GM19240 (cell line): ENCODE results near the gene MSRB1.

Experiments used
- DNase-seq: peaks from one replicate; pipeline ENCODE4 v3.0.0; 2011; ENCODE audit warnings: low spot score; ENCODE audit not compliant: insufficient read length

Gene MSRB1

GRCh38 chr16:1979271-1980029 is 36.5 kb upstream of the MSRB1 start:
- no peak for DNase-seq

- DNase-seq, result no peak
These were observed 35.6 kb upstream of the MSRB1 start for GRCh38 chr16:1978476-1979120.

- DNase-seq, result no peak
These were observed 34.9 kb upstream of the MSRB1 start for GRCh38 chr16:1977875-1978268.

GRCh38 chr16:1976951-1977874 is 34.2 kb upstream of the MSRB1 start:
- no peak for DNase-seq

GRCh38 chr16:1976216-1976520 is 33.2 kb upstream of the MSRB1 start:
- DNase-seq, result no peak

- no peak for DNase-seq
These were observed 32.6 kb upstream of the MSRB1 start for GRCh38 chr16:1975432-1976215.

- no peak for DNase-seq
These were observed 31.4 kb upstream of the MSRB1 start for GRCh38 chr16:1974157-1975070.

- DNase-seq, result no peak
These were observed 30.6 kb upstream of the MSRB1 start for GRCh38 chr16:1973461-1974156.

- no peak for DNase-seq
These were observed 29.5 kb upstream of the MSRB1 start for GRCh38 chr16:1972490-1972877.

GRCh38 chr16:1971796-1972489 is 28.9 kb upstream of the MSRB1 start, which contains the start of gene TBL3:
Gene TBL3, plus strand, starts transcription at chr16:1972053. Its CDS starts 112 bp downstream, at chr16:1972165.
- peak; percentile 100 for DNase-seq

GRCh38 chr16:1968146-1968953 is 25.4 kb upstream of the MSRB1 start:
- DNase-seq, result no peak

GRCh38 chr16:1966460-1966859 is 23.5 kb upstream of the MSRB1 start, which contains the start of gene RNF151:
Gene RNF151, plus strand, starts transcription at chr16:1966856. Its CDS starts 26 bp downstream, at chr16:1966882.
- DNase-seq, result no peak

GRCh38 chr16:1965396-1966001 is 22.5 kb upstream of the MSRB1 start:
- DNase-seq, result no peak

GRCh38 chr16:1964506-1965395 is 21.8 kb upstream of the MSRB1 start, which contains the start of gene RPS2:
Gene RPS2, minus strand, starts transcription at chr16:1964826. Its CDS starts 201 bp downstream, at chr16:1964625.
- peak; percentile 100 for DNase-seq

GRCh38 chr16:1963806-1964505 is 21.0 kb upstream of the MSRB1 start:
- no peak for DNase-seq
